Activated naive CD4-positive, alpha-beta T cell (primary cell): ENCODE data around the gene NAPB.

Experiments
- DNase-seq, 4 experiments: peaks; one replicate each; lab custom pipeline; 2025; lab: John Stamatoyannopoulos, UW

NAPB gene

DNA sequence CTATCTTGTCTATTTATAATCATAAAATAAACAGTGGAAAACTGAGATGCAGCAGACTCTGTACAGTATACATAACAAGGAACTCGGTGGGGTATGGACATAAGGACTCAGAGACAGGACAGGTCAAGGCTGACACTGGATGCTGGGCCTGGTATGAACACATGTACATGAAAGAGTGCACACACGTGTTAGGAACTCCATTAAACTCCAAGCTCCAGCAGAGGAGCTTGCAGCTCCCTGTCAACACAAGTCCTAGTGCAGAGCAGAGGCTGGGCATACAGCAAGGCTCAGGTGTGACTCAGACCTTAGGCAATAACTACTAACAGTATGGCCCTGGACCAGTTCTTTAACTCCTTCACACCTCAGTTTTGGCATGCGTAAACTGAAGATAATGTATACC lies 17.1 kb downstream of the NAPB start:
- DNase-seq = no peak

DNA sequence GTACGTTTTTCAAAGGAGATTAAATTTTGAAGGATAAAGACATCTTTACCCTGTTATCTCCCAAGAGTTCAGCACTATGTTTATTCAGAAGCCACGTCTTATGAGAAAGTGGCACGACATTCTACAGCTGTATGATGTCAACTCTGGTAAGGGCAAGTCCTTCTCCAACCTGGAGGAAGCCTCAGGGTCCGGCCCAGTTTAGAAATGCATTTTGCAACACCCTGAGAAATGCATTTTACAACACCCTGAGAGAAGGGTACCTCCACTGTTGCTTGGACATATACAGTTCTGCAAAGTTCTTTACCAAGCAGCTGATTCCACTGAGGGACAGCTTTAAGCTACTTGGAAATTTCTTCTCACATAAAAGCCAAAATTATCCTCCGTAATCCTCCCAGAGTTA lies 17.5 kb downstream of the NAPB start:
- no peak for DNase-seq

GRCh38 chr20:23401051-23401450 lies 20.2 kb downstream of the NAPB start:
- DNase-seq = no peak

DNA sequence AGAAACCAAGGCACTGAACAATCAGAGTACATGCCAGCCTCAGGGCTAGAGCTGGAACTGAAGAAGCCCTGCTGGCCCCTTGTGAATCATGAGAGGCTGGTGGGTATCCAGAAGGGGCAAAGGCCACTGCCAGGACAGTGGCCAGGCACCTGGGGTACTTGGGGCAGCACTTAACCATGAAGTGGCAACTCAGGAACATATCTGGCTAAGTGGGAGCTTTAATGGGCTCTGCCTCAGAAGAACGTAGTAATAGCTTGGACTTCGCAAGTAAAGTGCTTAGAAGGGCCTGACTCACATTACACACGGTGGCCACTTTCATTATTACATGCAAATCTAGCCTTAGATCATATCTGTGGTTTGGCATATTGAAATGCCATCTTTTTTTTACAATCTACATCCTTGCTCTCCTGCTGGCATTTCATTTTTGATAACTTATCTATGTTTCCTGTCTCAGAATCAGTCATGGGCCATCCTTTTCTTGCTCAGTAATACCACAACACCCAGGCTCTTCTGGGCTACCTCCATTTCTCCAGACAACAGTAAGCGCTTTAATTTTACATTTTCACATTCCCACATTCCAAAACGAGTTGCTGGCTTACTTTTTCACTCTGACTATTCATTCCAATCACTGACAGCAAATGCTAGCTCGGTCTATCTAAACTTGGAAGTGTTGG lies 21.6 kb downstream of the NAPB start:
- DNase-seq = no peak

DNA sequence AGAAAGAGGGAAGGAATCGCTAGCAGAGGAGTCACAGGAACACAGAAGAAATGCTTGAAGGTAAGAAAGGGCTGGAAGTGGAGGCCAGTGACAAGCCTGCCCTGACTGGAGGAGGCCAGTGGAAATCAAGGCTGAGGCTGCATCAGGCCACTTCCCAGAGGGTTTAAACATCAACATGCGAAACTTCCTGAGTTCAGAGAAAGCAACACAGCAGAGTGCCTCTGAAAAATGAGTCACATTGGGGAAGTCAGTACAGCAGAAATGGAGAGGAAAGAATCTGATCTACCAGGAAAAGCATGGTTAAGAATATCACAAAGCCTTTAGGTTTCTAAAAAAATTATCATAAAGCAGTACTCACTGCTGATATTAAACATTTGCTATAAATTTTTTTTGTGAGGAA lies 23.3 kb downstream of the NAPB start:
- DNase-seq = no peak

DNA sequence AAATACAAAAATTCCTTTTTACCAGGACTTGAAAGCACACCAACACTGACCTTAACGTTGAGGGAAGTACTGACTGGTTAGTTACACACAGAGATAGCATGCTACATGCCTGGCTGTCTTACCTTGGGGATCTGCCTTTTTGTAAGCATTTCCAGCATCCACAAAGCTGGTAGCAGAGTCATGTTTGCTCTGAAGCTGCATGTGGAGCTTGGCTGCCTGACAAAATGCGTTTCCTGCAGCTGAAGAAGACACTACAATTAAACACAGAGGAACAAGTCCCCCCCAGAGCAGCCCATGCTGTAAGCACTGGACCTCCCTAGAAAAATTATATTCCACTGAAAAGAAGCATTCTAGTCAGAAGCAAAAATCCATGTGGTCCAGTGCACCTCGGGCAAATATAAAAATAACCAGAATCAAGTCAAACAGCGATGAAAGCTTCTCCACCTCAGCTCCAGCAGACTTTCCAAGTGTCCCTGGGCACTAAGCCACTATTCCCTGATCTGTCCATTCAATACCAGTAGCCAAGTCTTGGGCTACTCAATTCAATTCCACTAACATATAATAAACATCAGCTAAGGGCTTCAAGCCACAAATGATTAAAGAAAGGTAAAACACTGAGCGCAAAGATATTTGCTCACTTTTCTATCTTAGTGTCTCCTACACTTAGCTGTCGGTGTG lies 24.2 kb downstream of the NAPB start:
- no peak for DNase-seq

DNA sequence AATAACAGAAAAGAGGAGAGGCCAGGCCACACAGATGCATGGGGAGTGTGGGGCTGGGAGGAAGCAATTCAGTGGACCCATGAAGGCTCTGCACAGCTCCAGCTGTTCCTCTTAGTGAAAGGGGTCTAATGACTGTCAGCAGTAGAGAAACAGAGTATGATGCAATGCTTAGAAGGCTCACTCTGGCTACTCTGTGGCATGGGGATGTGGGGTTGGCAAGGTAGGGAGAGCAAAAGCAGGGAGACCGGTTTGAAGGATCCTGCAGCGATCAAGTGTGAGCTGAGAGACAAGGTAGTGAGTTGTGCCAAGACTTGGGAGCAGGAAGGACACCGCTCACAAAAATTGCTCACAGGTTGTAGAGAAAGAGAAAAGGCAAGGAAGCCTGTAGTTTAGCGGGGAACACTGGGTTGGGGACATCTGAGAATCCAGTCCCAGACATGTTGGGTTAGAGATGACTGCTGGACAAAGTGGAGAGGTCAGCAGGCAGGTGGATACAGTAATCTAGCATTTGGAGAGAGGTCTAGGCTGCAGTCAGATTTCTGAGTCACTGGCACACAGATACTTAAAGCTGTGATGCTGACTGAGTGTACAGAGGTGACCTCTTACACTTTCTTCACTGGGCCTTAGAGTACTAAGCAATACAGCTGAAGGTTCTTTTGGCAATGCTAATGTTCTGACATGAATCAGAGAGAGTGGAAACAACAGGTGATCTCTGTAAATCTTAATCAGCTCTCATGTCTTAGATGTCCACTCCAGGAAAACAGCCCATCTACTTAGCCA lies 27.1 kb downstream of the NAPB start:
- DNase-seq = no peak

GRCh38 chr20:23391707-23392310 lies 29.5 kb downstream of the NAPB start:
- no peak for DNase-seq

GRCh38 chr20:23390091-23390774 lies 31.1 kb downstream of the NAPB start:
- no peak for DNase-seq

DNA sequence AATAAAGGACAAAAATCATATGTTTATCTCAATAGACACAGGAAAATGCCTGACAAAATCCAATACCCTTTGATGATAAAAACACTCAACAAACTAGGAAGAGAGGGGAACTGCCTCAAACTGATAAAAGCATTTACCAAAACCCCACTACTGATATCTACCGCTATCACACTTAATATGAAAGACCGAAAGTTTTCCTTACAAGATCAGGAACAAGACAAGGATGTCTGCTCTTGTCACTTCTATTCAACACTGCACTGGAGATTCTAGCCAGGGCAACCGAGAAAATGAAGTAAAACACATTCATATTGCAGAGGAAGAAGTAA lies 34.2 kb downstream of the NAPB start:
- DNase-seq = no peak

GRCh38 chr20:23386304-23387117 lies 34.8 kb downstream of the NAPB start:
- DNase-seq = no peak

DNA sequence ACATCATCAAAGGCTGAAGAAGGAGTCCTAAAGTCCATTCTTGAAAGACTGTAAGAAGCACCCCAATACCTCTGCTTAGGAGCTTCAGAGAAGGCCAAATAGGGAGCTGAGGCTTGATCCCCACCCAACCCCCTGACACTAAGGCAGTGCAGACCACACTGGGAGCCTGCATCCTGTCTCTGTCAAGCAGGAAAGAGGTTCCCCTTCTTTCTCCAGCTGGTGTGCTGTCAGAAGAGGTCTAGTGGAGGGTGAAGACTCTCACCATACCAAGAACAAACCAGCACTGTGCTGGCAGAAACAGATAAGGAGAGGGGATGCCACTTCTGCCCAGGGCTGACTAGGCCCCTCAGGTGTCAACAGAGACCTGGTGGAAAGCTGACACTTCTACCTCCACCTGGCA lies 39.4 kb downstream of the NAPB start:
- no peak for DNase-seq

- no peak for DNase-seq
Observed at GRCh38 chr20:23379772-23380171, 41.5 kb downstream of the NAPB start.

DNA sequence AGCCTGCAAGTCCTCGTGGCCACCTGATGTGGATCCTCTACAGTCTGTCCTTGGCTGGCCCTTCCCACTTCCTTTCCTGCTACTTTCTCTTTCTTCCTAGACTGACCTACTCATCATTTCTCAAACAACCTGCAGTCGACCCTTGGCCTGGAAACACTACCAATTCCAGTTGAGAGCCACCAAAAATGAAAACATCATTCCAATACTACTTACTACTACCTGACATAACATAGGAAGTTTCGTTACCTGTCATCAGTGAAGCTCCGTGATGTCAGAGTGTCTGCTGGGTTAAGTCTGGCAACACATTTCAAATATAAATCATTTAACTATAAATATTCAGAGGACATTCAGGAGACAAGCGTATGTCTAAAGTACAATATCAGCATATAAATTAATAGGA lies 45.5 kb downstream of the NAPB start:
- no peak for DNase-seq

DNA sequence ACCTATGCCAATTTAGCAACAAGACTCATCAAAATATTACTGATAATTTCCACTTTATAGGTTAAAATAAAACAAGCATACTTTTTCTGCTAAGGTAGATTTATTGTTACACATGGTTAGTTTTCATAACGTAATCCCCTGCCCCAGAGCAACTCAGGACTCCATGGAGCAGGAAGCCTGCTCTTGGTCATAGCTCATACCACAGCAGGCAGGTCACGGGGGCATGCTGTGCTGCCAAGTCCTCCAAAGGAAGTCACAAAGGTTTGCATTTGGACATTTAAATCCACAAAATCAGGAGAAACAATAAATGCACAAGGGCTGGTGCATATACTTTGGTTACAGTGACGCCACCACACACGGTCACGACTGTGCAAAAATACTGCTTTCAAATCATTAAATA lies 46.8 kb downstream of the NAPB start:
- DNase-seq = no peak

GRCh38 chr20:23371496-23371895 lies 49.8 kb downstream of the NAPB start:
- DNase-seq = no peak

GRCh38 chr20:23370873-23371272 lies 50.4 kb downstream of the NAPB start:
- DNase-seq = no peak

- DNase-seq = no peak
Observed at GRCh38 chr20:23370274-23370673, 51.0 kb downstream of the NAPB start.

DNA sequence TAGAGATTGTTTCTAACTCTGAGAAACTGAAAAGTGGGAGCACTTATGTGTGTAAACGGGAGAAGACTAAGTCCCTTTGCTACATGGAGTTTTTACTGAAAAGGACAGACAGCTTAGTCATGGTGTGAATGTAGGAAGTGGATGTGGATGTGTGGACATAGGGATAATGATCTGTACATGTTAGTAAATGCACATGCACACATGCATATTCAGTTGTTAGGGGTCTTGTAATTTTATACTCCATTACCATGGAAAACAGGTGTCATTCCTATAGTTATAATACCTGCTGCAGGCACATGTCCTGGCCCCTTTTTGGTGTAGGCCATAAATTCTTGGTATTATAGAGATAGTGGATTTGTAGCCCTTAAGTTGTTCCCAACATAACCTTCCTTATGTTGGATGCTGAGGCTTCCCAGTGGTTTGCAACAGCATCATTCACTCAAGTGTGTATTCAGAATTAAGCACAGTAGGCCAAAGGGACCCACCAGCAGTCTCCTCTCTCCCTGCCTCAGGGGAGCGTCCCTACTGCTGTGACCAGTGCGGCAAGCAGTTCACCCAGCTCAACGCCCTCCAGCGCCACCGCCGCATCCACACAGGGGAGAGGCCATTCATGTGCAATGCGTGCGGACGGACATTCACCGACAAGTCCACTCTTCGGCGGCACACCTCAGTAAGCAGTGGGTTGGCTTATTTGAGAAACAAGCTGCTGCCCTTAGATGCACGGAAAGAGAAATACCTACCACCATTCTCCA lies 52.0 kb downstream of the NAPB start:
- no peak for DNase-seq

DNA sequence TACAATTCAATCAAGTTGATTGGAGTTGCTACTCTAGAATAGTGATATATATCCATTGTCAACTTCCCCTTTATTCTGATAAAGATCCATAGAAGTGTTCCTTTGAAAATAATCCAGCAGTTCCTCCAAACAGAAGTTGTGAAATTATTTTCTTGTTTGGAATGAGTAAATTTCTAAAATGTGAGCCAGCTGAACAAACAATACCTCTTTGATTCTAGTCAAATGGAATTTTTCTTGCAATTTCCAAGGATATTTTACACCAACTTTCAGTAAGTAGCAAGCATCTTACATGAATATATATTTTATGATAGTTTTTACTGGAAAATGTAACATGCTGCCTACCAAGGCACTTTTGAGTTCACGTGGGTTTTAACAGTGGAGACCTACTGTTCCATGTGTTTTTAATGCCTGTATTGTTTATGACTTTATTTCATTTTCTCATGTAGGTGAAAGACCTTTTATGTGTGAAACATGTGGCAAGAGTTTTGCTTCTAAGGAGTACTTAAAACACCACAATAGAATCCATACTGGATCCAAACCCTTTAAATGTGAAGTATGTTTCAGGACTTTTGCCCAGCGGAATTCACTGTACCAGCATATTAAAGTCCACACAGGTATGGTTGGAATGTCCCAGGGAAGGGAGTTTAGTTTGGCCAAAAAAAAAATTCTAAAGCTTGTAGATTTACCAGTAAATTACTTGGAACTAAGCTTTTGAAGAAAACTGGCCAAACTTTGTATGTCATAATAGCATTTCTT lies 52.8 kb downstream of the NAPB start:
- no peak for DNase-seq
